MM.1S (cell line): Measurements from ENCODE around the gene NOMO2.
"Not testable (repeated sequence)": the region's sequence is repeated elsewhere in the genome, so short reads cannot be mapped to it uniquely, and the experiment has no call there.

Experiments
- DNase-seq: peaks from one replicate; pipeline ENCODE4 v3.0.0-alpha.2; 2015
- H2AFZ ChIP-seq: fragments of 300-600 bp; sonication (generic); 2 replicates; pipeline ENCODE4 v1.6.0; 2016; ENCODE audit warnings: antibody characterized with exemption, low read length
- H3F3A ChIP-seq: fragments of 300-600 bp; sonication (generic); 2 replicates; pipeline ENCODE4 v1.6.1; 2016; ENCODE audit warnings: mild to moderate bottlenecking, antibody characterized with exemption, low read length, moderate library complexity, mixed read lengths; ENCODE audit not compliant: insufficient read depth
- H3K27ac ChIP-seq: fragments of 300-600 bp; sonication (generic); 2 replicates; pipeline ENCODE4 v1.5.1; 2016; ENCODE audit warnings: mild to moderate bottlenecking, low read length
- H3K27me3 ChIP-seq: fragments of 300-600 bp; sonication (generic); replicated peaks from 2 replicates; pipeline ENCODE4 v1.6.0; 2016; ENCODE audit warnings: low read length; ENCODE audit not compliant: insufficient read depth
- H3K36me3 ChIP-seq: fragments of 300-600 bp; sonication (generic); replicated peaks from 2 replicates; pipeline ENCODE4 v1.6.1; 2016; ENCODE audit warnings: mild to moderate bottlenecking, low read length, mixed read lengths; ENCODE audit not compliant: insufficient read depth
- H3K4me1 ChIP-seq: fragments of 300-600 bp; sonication (generic); 2 replicates; pipeline ENCODE4 v1.6.1; 2016; ENCODE audit warnings: low read length, mixed read lengths
- H3K4me2 ChIP-seq: fragments of 300-600 bp; sonication (generic); 2 replicates; pipeline ENCODE4 v1.6.0; 2016; ENCODE audit warnings: low read depth, low read length
- H3K4me3 ChIP-seq: fragments of 300-600 bp; sonication (generic); 2 replicates; pipeline ENCODE4 v1.5.1; 2016; ENCODE audit warnings: low read length, mixed read lengths
- H3K79me2 ChIP-seq: fragments of 300-600 bp; sonication (generic); 2 replicates; pipeline ENCODE4 v1.6.1; 2016; ENCODE audit warnings: mixed run types, low read length, mixed read lengths
- H3K9ac ChIP-seq: fragments of 300-600 bp; sonication (generic); 2 replicates; pipeline ENCODE4 v1.6.1; 2016; ENCODE audit warnings: low read length, mixed read lengths
- H3K9me2 ChIP-seq: fragments of 300-600 bp; sonication (generic); replicated peaks from 2 replicates; pipeline ENCODE4 v1.6.1; 2016; ENCODE audit warnings: mild to moderate bottlenecking, low read length, mixed read lengths; ENCODE audit not compliant: insufficient read depth
- H3K9me3 ChIP-seq: fragments of 300-600 bp; sonication (generic); replicated peaks from 2 replicates; pipeline ENCODE4 v1.6.1; 2016; ENCODE audit warnings: mild to moderate bottlenecking, low read length, mixed read lengths; ENCODE audit not compliant: insufficient read depth
- H4K20me1 ChIP-seq: fragments of 300-600 bp; sonication (generic); 2 replicates; pipeline ENCODE4 v1.6.1; 2016; ENCODE audit warnings: mild to moderate bottlenecking, low read length, moderate library complexity, mixed read lengths; ENCODE audit not compliant: insufficient read depth

The NOMO2 gene

DNA sequence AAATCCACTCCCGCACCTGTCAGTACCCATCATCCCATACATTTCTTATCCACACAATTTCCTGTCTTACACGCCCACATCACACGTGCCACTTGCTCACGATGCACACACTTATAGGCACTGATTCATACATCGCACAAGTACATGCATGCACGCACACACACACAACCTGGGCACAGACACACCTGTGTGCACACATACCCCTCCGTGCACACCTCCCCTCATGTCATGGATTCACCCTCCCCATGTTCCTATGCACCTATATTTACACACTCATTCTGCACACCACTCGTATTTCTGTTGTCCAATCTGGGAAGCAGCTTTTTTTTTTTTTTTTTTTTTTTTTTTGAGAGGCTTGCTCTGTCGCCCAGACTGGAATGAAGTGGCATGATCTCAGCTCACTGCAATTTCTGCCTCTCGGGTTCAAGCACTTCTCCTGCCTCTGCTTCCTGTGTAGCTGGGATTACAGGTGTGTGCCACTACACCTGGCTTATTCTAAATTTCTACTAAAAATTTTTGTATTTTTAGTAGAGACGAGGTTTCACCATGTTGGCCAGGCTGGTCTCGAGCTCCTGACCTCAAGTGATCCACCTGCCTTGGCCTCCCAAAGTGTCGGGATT, 13.5 kb upstream of the NOMO2 start:
- not testable (repeated sequence) for H3K79me2 ChIP-seq, H3K36me3 ChIP-seq, H3F3A ChIP-seq, H3K27ac ChIP-seq, H3K4me3 ChIP-seq, DNase-seq, H3K9me3 ChIP-seq, H3K4me2 ChIP-seq, H3K4me1 ChIP-seq, H3K9me2 ChIP-seq, H3K27me3 ChIP-seq, H4K20me1 ChIP-seq, H3K9ac ChIP-seq, H2AFZ ChIP-seq

DNA sequence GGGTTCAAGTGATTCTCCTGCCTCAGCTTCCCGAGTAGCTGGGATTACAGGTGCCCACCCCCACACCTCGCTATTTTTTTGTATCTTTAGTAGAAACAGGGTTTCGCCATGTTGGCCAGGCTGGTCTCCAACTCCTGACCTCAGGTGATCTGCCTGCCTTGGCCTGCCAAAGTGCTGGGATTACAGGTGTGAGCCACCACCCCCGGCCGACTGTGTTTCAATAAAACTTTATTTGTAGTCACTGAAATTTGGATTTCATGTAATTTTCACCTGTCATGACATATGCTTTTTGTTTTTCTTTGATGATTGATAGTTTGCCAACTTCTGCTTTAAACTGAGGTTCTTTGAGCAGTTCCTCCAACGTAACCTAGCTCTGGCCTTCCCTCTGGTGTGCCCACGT, 12.0 kb upstream of the NOMO2 start:
- H3K27ac ChIP-seq, result not testable (repeated sequence)

DNA sequence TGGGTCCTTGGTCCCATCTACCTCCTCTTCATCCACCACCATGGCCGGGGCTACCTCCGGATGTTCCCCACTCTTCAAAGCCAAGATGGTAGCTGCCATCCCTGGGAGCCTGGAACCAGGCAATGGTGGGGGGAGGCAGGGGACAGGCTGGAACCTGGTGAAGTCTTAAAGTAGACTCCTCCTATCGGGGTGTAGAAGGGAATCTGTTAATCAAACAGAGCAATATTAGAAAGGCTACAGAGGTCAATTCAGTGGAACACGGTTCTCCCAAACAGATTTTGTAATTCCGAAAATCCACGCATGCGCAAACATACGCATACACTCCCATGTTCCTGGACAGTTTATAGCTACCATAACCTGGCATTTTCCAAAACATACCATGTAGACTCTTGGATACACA, 11.1 kb upstream of the NOMO2 start:
- H3K4me1 ChIP-seq, H4K20me1 ChIP-seq: not testable (repeated sequence)

More for the DNA sequence above, 12.0 kb upstream of the NOMO2 start:
- not testable (repeated sequence) for H3F3A ChIP-seq, H2AFZ ChIP-seq, H3K36me3 ChIP-seq, H3K4me1 ChIP-seq, DNase-seq, H4K20me1 ChIP-seq, H3K9me2 ChIP-seq, H3K4me3 ChIP-seq, H3K9ac ChIP-seq, H3K27me3 ChIP-seq, H3K4me2 ChIP-seq, H3K9me3 ChIP-seq, H3K79me2 ChIP-seq

DNA sequence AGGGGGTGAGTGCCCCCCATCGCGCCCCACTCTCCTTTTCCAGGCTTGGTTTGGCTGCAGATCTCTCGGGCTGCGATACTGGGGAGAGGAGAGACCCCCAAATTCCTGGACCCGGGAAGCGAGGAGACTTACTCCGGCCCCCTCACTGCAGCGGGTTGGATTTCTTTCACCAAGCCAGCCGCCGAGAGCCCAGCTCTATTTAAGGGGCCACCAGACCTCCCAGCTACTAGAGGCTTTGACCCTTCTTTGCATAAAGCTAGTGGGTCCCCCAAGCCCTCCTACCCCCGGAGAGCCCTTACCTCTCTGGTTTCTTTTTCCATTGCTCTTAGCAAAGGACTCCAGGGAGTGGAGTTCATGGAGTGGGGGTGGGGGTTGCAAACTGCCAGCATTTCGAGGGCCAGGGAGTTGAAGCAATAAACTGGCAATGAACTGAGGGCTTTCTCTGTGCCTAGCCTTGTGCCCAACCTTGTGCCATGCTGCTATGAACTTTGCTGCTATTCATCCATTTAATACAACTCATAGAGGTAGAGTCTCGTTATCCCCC, 9.5 kb upstream of the NOMO2 start:
- H3K9me3 ChIP-seq, H2AFZ ChIP-seq, H3F3A ChIP-seq, H3K4me2 ChIP-seq, DNase-seq, H3K9ac ChIP-seq, H4K20me1 ChIP-seq, H3K27me3 ChIP-seq, H3K4me3 ChIP-seq, H3K79me2 ChIP-seq, H3K4me1 ChIP-seq, H3K9me2 ChIP-seq, H3K27ac ChIP-seq, H3K36me3 ChIP-seq: not testable (repeated sequence)

More for the DNA sequence above, 11.1 kb upstream of the NOMO2 start:
- not testable (repeated sequence) for H3F3A ChIP-seq, H3K4me3 ChIP-seq, H3K9me3 ChIP-seq, H2AFZ ChIP-seq, H3K9me2 ChIP-seq, H3K36me3 ChIP-seq, H3K4me2 ChIP-seq, H3K9ac ChIP-seq, DNase-seq, H3K27ac ChIP-seq, H3K79me2 ChIP-seq, H3K27me3 ChIP-seq

DNA sequence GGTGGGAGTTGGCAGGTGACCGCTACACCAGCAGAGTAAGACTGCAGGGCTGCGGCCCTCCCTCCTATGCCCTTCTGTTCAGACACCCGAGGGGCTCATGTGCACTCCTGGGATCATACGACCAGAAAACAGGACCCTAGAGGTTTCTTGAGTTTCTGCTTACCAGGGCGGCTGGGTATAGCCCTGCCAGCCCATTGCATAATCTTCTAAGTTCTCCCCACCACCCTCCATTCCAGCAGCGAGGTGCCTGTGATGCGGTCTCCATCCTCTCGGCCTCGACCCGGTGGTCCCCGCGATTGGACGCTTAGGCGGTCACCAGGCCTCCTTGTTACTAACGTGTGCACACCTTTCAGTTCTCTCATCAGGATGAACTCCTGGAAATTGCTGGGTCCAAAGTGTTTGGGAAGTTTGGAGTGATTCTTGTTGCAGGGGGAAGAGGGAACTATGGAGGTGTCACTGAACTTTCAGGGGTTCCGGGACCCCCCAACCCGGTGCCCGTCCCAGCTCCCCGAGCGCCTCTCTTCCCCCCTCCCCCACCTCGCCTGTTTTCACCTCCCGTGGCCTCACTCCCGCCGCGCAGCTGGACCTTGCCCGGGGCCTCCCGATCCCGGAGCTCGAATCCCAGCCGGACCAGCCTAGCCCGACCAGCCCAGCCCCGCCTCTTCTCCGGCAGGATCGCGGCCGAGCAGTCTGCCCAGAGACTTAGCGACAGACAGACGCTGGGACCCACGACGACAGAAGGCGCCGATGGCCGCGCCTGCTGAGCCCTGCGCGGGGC, 8.8 kb upstream of the NOMO2 start:
- not testable (repeated sequence) for H3K4me1 ChIP-seq, H3K9me3 ChIP-seq, H3K4me3 ChIP-seq, DNase-seq, H3K27me3 ChIP-seq, H3K9ac ChIP-seq, H3F3A ChIP-seq, H2AFZ ChIP-seq, H3K79me2 ChIP-seq, H3K9me2 ChIP-seq, H3K27ac ChIP-seq, H3K36me3 ChIP-seq, H3K4me2 ChIP-seq, H4K20me1 ChIP-seq

DNA sequence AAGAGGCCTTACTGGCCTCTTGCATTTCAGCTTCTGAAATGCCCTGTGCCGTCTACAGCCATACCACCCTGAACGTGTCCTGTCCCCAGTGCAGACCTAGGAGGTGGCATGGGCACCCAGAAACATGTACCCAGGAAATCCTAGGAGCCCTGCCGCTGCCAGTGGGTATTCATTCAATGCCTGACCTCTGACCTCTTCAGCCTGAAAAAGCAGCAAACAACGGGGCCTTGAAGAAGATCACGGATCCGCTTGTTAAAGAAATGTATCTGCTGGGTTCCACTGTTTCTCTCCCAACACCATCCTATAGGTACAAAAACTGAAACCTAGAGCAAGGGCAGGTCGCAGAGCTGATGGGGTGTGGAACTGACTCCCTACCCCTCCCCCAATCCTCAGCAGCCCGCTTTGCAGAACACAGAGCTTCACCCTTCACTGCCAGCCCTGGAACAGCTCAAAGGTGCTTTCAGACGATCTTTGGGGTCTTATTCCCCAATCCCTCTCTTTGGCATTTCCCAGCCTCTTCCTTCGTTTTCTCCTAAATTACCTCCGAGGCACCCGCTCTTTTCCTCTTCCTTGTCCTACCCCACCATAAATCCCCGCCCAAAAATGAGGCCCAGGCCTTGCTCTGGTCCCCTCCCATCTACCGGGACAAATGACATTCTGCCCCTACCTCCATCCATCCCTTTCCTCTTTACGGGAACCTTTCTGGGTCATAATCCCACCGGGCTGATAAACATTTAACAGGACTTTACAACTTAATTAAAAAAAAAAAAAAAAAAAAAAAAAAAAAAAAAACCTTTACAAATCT, 1.3 kb downstream of the NOMO2 start:
- H3K27me3 ChIP-seq, H3K9me3 ChIP-seq, H3K27ac ChIP-seq, H3F3A ChIP-seq, H2AFZ ChIP-seq, H3K36me3 ChIP-seq, H3K4me1 ChIP-seq, H4K20me1 ChIP-seq, H3K9me2 ChIP-seq: not testable (repeated sequence)
- peak; percentile 19 for DNase-seq
- Histone ChIP-seq H3K4me3 (peak overlapping the region; percentile 44; the same call in 1 of the 2 replicates), H3K79me2 (peaks cover 16% of the 10 kb centered on the region), H3K9ac (peak overlapping the region; percentile 38; the same call in 1 of the 2 replicates), H3K4me2 (peak overlapping the region; percentile 55)

DNA sequence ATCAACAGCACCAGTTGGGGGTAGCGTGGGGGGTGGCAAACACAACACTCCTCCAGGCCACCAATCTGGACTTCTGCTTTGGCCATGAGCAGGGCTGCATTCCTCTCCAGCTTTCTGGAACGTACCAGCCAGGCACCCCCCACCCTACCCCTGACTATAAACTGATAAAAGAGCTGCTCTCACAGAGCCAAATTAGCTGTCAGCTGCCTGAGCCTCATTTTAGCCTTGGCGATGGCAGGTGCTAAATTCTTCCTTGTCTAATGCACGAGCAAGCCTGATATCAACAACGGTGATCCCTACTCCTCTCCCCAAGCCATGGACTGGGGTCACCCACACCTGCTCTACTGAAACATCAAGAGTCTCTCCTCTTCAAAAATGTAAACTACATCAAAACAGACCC, 8.2 kb downstream of the NOMO2 start:
- DNase-seq, H3K4me3 ChIP-seq, H3K4me2 ChIP-seq, H3K4me1 ChIP-seq, H3F3A ChIP-seq, H3K79me2 ChIP-seq, H3K9me2 ChIP-seq, H3K36me3 ChIP-seq, H3K27ac ChIP-seq, H2AFZ ChIP-seq, H3K9me3 ChIP-seq, H3K27me3 ChIP-seq, H4K20me1 ChIP-seq, H3K9ac ChIP-seq: not testable (repeated sequence)
